HepG2 (cell line): Measurements from ENCODE around the gene LRRC3B. TPM values are rescaled to one million over a fixed set of nuclear protein-coding genes. Genes with fewer than 3 reads are reported as not detected.

ENCODE experiments used
- PHF21A ChIP-seq: sonication (generic); formaldehyde crosslinking; IDR thresholded peaks from 2 replicates; pipeline ENCODE4 v1.5.0; 2020; ENCODE audit warnings: mild to moderate bottlenecking, missing genetic modification reagents
- THAP9 ChIP-seq: sonication (generic); formaldehyde crosslinking; IDR thresholded peaks from 2 replicates; pipeline ENCODE4; 2020; ENCODE audit warnings: missing genetic modification reagents, mild to moderate bottlenecking, borderline replicate concordance
- ZNF253 ChIP-seq: sonication (generic); formaldehyde crosslinking; IDR thresholded peaks from 2 replicates; pipeline ENCODE4 v1.8.0; 2022; ENCODE audit warnings: mild to moderate bottlenecking, missing genetic modification reagents, borderline replicate concordance
- polyA plus RNA-seq, 8 experiments: library from polyadenylated mRNA; depleted of rRNA in 3 of 8; stranded (reverse) in 7 of 8; unstranded in 1 of 8; fragments of >200 nt; fragmentation: Illumina TruSeq in 4 of 8; extraction: Trizol in 4 of 8; gene quantifications; 2 replicates each; pipeline versions ENCODE4 v1.2.1 to v1.2.3, GENCODE V29; 2011 to 2016; ENCODE audit warnings: low read depth in 4 of 8, missing spikeins in 1 of 8, mixed read lengths in 1 of 8; ENCODE audit not compliant: insufficient read depth in 1 of 8
- total RNA-seq, 5 experiments: library from RNA; depleted of rRNA; stranded (reverse); fragments of >200 nt; fragmentation: Illumina TruSeq; extraction: Trizol; gene quantifications; 2 replicates each; pipeline ENCODE4 v1.2.3, GENCODE V29; 2016; ENCODE audit warnings: low read depth in 1 of 5
- TF ChIP-seq, protein P1 (sequence below): sonication (generic); formaldehyde crosslinking; IDR thresholded peaks from one replicate; pipeline ENCODE4 v1.5.1; 2020; ENCODE audit warnings: mild to moderate bottlenecking, missing genetic modification reagents; ENCODE audit errors: not compliant biosample characterization

The LRRC3B gene
- total and polyA plus RNA-seq, 2 of the 13 experiments (the other 11 are each of a cell fraction or from before 2014, with no cell fraction given) = not detected

DNA sequence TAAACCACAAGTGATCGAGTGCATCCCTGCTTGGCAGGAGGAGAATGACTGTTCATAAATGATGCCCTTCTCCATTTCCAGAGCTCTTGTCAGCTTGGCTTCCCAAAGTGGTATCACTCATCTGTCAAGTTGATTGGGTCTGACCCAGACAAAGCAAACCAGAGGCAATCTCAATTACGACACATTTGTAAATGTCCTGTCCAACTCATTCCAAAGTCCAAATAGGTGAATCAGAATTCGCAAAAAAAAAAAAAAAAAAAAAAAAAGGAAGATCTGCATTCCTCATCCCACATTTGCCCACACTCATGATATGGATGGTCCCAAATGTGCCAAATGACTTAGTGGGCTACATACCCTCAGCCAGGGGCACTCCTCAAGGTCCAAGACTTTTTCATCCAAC lies 91.9 kb downstream of the LRRC3B start (continued):
- TF ChIP-seq, protein P1, sequence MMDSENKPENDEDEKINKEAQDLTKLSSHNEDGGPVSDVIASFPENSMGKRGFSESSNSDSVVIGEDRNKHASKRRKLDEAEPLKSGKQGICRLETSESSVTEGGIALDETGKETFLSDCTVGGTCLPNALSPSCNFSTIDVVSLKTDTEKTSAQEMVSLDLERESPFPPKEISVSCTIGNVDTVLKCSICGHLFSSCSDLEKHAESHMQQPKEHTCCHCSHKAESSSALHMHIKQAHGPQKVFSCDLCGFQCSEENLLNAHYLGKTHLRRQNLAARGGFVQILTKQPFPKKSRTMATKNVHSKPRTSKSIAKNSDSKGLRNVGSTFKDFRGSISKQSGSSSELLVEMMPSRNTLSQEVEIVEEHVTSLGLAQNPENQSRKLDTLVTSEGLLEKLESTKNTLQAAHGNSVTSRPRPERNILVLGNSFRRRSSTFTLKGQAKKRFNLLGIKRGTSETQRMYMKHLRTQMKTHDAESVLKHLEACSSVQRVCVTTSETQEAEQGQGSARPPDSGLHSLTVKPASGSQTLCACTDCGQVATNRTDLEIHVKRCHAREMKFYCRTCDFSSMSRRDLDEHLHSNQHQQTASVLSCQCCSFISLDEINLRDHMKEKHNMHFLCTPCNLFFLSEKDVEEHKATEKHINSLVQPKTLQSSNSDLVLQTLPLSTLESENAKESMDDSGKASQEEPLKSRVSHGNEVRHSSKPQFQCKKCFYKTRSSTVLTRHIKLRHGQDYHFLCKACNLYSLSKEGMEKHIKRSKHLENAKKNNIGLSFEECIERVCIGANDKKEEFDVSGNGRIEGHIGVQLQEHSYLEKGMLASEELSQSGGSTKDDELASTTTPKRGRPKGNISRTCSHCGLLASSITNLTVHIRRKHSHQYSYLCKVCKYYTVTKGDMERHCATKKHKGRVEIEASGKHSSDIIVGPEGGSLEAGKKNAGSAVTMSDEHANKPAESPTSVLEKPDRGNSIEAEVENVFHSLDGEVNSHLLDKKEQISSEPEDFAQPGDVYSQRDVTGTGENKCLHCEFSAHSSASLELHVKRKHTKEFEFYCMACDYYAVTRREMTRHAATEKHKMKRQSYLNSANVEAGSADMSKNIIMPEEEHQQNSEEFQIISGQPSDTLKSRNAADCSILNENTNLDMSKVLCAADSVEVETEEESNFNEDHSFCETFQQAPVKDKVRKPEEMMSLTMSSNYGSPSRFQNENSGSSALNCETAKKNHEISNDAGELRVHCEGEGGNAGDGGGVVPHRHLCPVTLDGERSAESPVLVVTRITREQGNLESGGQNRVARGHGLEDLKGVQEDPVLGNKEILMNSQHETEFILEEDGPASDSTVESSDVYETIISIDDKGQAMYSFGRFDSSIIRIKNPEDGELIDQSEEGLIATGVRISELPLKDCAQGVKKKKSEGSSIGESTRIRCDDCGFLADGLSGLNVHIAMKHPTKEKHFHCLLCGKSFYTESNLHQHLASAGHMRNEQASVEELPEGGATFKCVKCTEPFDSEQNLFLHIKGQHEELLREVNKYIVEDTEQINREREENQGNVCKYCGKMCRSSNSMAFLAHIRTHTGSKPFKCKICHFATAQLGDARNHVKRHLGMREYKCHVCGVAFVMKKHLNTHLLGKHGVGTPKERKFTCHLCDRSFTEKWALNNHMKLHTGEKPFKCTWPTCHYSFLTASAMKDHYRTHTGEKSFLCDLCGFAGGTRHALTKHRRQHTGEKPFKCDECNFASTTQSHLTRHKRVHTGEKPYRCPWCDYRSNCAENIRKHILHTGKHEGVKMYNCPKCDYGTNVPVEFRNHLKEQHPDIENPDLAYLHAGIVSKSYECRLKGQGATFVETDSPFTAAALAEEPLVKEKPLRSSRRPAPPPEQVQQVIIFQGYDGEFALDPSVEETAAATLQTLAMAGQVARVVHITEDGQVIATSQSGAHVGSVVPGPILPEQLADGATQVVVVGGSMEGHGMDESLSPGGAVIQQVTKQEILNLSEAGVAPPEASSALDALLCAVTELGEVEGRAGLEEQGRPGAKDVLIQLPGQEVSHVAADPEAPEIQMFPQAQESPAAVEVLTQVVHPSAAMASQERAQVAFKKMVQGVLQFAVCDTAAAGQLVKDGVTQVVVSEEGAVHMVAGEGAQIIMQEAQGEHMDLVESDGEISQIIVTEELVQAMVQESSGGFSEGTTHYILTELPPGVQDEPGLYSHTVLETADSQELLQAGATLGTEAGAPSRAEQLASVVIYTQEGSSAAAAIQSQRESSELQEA (CRISPR knock-in tag) = no peak
- TF ChIP-seq THAP9 = no peak
- no peak for TF ChIP-seq PHF21A (CRISPR knock-in tag)
- no peak for TF ChIP-seq ZNF253 (CRISPR knock-in tag)
